ENCODE measurements around the gene GPR55. TPM values are rescaled to one million over a fixed set of nuclear protein-coding genes. Genes with fewer than 3 reads are reported as not detected.

Gene GPR55
- total RNA-seq, 1 experiment from 2014 or later = not detected

- Histone ChIP-seq H2AFZ (no peak overlapping the region), H3K27ac (no peak overlapping the region), H3K9me2 (ENCODE audit: insufficient read depth) (no peaks in the 10 kb centered on the region), H3K4me2 (peak overlapping the region; percentile 41), H3K79me2 (ENCODE audit: low read depth) (no peaks in the 10 kb centered on the region), H3K27me3 (ENCODE audit: insufficient read depth, low read depth) (no peaks in the 10 kb centered on the region), H3K4me3 (no peak overlapping the region), H3K36me3 (ENCODE audit: low read depth) (no peaks in the 10 kb centered on the region), H3K9me3 (ENCODE audit: insufficient read depth, low read depth) (no peaks in the 10 kb centered on the region), H4K20me1 (ENCODE audit: insufficient read depth) (no peaks in the 10 kb centered on the region), H3F3A (ENCODE audit: insufficient read depth, low read depth) (0 out of 2 replicates have a peak, but pooled peaks cover 4% of the 10 kb centered on the region), H3K4me1 (replicated peaks; ENCODE audit: insufficient read depth) (peaks cover 13% of the 10 kb centered on the region)
- BruUV-seq (replicated peaks) = no TSS peak
- intact Hi-C loops (cut with micrococcal nuclease; ENCODE audit: unreplicated experiment) = loop anchor here (2.0 kb wide), 1 partner anchor 60 kb away; no protein-coding TSS in a partner anchor
- DNase-seq = peak; percentile 68 to 71
- TF ChIP-seq, protein P1, sequence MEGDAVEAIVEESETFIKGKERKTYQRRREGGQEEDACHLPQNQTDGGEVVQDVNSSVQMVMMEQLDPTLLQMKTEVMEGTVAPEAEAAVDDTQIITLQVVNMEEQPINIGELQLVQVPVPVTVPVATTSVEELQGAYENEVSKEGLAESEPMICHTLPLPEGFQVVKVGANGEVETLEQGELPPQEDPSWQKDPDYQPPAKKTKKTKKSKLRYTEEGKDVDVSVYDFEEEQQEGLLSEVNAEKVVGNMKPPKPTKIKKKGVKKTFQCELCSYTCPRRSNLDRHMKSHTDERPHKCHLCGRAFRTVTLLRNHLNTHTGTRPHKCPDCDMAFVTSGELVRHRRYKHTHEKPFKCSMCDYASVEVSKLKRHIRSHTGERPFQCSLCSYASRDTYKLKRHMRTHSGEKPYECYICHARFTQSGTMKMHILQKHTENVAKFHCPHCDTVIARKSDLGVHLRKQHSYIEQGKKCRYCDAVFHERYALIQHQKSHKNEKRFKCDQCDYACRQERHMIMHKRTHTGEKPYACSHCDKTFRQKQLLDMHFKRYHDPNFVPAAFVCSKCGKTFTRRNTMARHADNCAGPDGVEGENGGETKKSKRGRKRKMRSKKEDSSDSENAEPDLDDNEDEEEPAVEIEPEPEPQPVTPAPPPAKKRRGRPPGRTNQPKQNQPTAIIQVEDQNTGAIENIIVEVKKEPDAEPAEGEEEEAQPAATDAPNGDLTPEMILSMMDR (conservative IDR thresholded peaks at IDR 0.05) = no peak
- TF ChIP-seq EZH2 (IDR thresholded peaks at IDR 0.05; ENCODE audit: low read depth) = no peak
- POLR2A ChIA-PET (ENCODE audit: unreplicated experiment) = interaction anchor here (0.6 kb wide), 3 partner anchors 19 to 1033 kb away, joined by 3 to 5 read pairs (median 5); no protein-coding TSS in a partner anchor
- CTCF ChIA-PET = interaction anchor here (0.6 kb wide), 2 partner anchors 95 to 268 kb away, joined by 3 read pairs; no protein-coding TSS in a partner anchor
These were observed 16.3 kb downstream of the GPR55 start for GRCh38 chr2:230908595-230909191.

DNA sequence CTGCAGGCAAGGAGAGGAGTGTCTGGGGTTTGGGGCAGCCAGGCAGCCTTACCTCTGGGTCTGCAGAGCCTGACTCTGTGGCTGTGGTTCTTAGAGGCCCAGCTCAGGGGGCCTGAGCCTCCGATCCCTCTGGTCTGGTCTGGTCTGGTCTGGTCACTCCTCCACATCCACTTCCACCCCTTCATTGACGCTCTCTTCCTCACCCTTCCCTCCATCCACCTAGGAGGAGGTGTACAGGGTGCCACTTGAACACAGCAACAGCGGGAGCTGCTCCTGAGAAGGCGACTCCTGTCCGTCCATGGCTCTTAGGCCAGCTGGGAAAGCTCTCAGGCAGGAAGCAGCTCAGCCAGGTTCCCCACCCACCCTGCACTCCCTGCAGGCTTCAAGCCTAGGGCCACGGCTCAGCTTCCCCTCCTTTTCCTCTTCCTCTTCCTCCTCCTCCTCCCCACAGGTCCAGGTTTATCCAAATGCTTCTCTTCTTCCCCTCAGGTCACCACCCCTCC is 16.9 kb downstream of the GPR55 start:
- Histone ChIP-seq H3K4me1 (replicated peaks; ENCODE audit: insufficient read depth) (peaks cover 13% of the 10 kb centered on the region), H3K79me2 (ENCODE audit: low read depth) (no peaks in the 10 kb centered on the region), H2AFZ (no peak overlapping the region), H3K4me3 (no peak overlapping the region), H4K20me1 (ENCODE audit: insufficient read depth) (no peaks in the 10 kb centered on the region), H3K4me2 (peak overlapping the region; percentile 41), H3K36me3 (ENCODE audit: low read depth) (no peaks in the 10 kb centered on the region), H3K9me2 (ENCODE audit: insufficient read depth) (no peaks in the 10 kb centered on the region), H3F3A (ENCODE audit: insufficient read depth, low read depth) (0 out of 2 replicates have a peak, but pooled peaks cover 4% of the 10 kb centered on the region), H3K27me3 (ENCODE audit: insufficient read depth, low read depth) (no peaks in the 10 kb centered on the region), H3K27ac (no peak overlapping the region), H3K9me3 (ENCODE audit: insufficient read depth, low read depth) (no peaks in the 10 kb centered on the region)
- no peak for TF ChIP-seq EZH2 (IDR thresholded peaks at IDR 0.05; ENCODE audit: low read depth)
- TF ChIP-seq, protein P1 (conservative IDR thresholded peaks at IDR 0.05) = no peak
- BruUV-seq (replicated peaks) = no TSS peak
- DNase-seq = no peak
- intact Hi-C loops (cut with micrococcal nuclease; ENCODE audit: unreplicated experiment) = loop anchor here (2.0 kb wide), 1 partner anchor 59 kb away; no protein-coding TSS in a partner anchor
- ChIA-PET POLR2A (ENCODE audit: unreplicated experiment) (interaction anchor here (0.6 kb wide), 1 partner anchor 20 kb away, joined by 3 read pairs; no protein-coding TSS in a partner anchor), CTCF (no interaction called here)

DNA sequence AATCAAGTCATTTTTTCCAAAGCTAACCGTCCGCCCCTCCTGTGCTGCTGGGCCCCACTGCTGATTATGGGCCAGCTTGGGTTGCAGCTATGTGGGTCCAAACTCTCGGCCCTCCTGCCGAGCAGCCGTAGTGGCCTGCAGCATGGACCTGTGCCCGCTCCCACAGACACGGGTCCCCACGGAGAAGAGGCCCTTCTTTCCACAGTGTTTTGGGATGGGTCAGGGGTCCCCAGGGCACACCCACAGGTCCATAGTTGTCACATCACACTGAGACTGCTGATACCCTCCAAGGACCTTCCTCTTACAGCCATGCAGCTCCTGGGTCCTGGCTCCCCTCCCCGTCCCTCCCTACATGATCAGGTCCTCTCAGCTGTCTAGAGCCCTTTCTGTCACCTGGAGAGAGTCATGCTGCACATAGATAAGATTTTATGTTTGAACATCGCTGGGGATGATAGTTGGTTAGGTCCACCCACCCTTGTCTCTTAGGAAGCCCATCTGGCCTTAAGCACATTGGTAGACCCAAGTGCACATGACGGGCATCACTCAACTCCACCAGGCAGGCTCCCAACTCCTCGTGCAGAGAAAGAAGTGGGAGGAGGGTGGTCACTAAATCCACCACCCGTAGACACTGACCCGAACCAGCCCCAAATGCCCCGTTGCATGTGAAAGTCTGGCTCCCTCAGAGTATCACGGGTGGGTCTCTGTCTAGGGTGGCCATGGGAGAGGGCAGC is 17.5 kb downstream of the GPR55 start:
- TF ChIP-seq, protein P1 (conservative IDR thresholded peaks at IDR 0.05) = no peak
- TF ChIP-seq EZH2 (IDR thresholded peaks at IDR 0.05; ENCODE audit: low read depth) = no peak
- Histone ChIP-seq H3K27ac (no peak overlapping the region), H3K9me2 (ENCODE audit: insufficient read depth) (no peaks in the 10 kb centered on the region), H3K9me3 (ENCODE audit: insufficient read depth, low read depth) (no peaks in the 10 kb centered on the region), H3K27me3 (ENCODE audit: insufficient read depth, low read depth) (no peaks in the 10 kb centered on the region), H4K20me1 (ENCODE audit: insufficient read depth) (no peaks in the 10 kb centered on the region), H3F3A (ENCODE audit: insufficient read depth, low read depth) (0 out of 2 replicates have a peak, but pooled peaks cover 4% of the 10 kb centered on the region), H3K79me2 (ENCODE audit: low read depth) (no peaks in the 10 kb centered on the region), H3K4me3 (no peak overlapping the region), H3K4me1 (replicated peaks; ENCODE audit: insufficient read depth) (peaks cover 13% of the 10 kb centered on the region), H3K4me2 (no peak overlapping the region), H2AFZ (no peak overlapping the region), H3K36me3 (ENCODE audit: low read depth) (no peaks in the 10 kb centered on the region)
- BruUV-seq (replicated peaks) = no TSS peak
- intact Hi-C loops (cut with micrococcal nuclease; ENCODE audit: unreplicated experiment) = loop anchor here (2.0 kb wide), 1 partner anchor 59 kb away; no protein-coding TSS in a partner anchor
- no peak for DNase-seq
- CTCF ChIA-PET = no interaction called here
- POLR2A ChIA-PET (ENCODE audit: unreplicated experiment) = interaction anchor here (0.6 kb wide), 1 partner anchor 550 kb away, joined by 3 read pairs; no protein-coding TSS in a partner anchor

Data from PC-9 (cell line).